HG02938 (cell line): ENCODE measurements around the gene C1orf167.

ENCODE experiments used
- ATAC-seq: cut with Tn5 transposase; IDR thresholded peaks from one replicate; pipeline ENCODE4 v1.9.1; 2021; ENCODE audit warnings: mild to moderate bottlenecking, moderate library complexity; ENCODE audit not compliant: unreplicated experiment

C1orf167 gene

GRCh38 chr1:11761988-11762406, at the start of gene C1orf167:
Gene C1orf167, plus strand, starts transcription at chr1:11762193. Its CDS starts 2,208 bp downstream, at chr1:11764401.
- no peak for ATAC-seq

DNA sequence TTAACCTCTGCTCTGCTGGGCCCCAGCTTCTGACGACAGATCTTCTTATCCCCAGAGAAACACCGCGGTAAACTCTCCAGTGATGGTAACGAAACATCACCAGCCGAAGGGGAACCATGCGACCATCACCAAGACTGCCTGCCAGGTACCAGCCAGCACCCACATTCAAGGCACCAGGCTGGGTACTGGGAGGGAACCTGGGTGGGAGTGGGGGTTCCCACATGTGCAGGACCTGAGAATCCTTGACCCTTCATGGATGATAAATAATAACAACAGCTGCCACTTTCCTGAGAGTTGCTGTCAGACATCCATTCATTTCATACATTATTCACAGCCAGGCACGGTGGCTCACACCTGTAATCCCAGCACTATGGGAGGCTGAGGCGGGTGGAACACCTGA, 49.7 kb upstream of the C1orf167 start:
- no peak for ATAC-seq

- no peak for ATAC-seq
Observed at GRCh38 chr1:11713095-11713494, 48.9 kb upstream of the C1orf167 start.

- no peak for ATAC-seq
Observed at GRCh38 chr1:11714831-11715575, 47.0 kb upstream of the C1orf167 start.

DNA sequence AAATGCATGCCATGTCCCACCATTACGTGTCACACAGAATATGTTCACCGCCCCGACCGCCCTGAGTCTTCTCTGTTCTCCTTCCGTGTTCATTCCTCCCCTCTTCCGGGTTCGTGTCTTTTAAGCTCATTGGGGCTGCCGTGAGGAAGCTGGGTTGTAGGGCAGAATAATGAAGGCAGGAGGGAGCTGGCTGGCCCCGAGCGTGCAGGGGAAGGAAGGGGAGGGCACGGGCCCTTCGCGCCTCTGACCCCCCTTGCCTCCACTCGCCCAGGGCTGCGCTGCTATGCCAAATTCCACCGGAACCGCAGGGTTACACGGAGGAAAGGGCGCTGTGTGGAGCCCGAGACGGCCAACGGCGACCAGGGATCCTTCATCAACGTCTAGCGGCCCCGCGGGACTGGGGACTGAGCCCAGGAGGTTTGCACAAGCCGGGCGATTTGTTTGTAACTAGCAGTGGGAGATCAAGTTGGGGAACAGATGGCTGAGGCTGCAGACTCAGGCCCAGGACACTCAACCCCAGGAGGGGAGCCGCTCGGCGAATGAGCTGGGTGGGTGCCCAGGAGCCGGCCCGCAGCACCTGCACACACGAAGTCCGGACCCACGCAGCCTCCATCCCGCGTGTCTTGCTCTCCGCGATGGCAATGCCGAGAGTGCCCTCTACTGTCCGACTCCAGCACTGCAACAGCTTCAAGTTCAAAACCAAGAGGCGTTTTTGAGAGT, 42.5 kb upstream of the C1orf167 start:
- no peak for ATAC-seq

GRCh38 chr1:11720033-11720376, 42.0 kb upstream of the C1orf167 start:
- no peak for ATAC-seq

DNA sequence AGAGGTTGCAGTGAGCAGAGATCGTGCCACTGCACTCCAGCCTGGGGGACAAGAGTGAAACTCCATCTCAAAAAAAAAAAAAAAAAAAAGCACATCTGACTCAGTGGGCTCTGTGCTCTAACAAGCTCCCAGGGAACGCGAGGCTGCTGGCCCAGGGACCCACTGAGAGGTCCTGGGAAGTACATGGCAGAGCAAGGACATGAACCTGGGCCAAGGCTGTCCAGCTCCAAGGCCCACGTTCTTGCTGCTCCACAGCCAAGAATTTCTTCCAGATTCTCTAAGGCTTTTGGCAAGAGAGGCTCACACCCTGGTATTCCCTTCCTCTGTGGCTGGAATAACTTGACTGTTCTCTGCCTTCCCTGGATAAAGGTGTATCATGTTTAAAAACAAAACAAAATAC, 41.5 kb upstream of the C1orf167 start:
- no peak for ATAC-seq

- no peak for ATAC-seq
Observed at GRCh38 chr1:11721311-11721710, 40.7 kb upstream of the C1orf167 start.

DNA sequence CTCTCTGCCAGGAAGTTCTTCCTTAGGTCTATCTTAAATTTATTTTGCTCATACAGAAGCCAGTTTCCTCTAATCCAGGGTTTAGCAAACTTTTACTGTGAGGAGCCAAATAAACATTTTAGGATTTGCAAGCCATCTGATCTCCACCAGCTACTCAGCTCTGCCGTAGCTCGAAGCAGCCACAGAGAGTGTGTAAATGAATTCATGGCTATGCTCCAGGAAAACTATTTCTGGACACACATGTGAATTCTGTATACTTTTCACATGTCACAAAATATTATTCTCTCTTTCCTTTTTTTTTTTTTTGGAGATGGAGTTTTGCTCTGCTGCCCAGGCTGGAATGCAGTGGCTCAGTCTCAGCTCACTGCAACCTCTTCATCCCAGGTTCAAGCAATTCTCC, 39.5 kb upstream of the C1orf167 start:
- ATAC-seq = no peak

GRCh38 chr1:11725616-11726015, 36.4 kb upstream of the C1orf167 start:
- ATAC-seq = no peak

DNA sequence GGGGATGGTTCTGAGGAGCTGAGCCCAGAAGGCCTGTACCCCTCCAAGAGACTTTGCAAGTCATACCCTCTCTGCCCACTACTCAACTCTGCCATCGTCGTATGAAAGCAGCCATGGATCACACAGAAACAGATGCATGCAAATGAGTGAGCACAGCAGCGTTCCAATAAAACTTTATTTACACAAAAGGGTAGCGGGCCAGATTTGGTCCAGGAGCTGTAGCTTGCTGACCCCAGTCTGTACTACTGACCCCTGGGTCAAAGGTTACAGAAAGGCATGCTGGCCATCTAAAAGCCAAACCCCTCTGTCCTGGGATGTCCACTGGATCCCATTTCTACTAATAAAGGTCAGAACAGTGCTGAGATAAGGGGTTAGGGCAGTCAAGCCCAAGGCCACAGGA, 34.9 kb upstream of the C1orf167 start:
- ATAC-seq = no peak

DNA sequence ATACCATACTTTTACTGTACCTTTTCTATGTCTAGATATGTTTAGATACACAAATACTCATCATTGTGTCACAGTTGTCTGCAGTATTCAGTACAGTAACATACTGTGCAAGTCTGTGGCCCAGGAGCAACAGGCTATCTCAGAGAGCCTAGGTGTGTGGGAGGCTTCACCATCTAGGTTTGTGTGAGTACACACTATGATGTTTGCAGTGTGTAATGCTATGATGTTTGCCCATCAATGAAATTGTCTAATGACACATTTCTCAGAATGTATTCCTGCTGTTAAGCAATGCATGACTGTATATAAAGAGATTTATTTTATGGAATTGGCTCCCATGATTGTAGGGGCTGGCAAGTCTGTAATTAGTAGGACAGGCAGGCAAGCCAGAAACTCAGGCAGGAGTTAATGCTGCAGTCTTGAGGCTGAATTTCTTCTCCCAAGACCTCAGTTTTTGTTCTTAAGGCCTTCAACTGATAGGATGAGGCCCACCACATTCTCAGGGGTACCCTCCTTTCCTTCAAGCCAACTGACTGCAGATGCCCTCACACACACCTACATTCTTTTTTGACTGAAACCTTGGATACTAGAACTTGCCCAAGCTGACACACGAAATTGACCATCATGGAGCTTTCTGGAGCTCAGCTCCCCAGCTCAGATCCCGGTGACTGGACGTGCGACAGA, 33.7 kb upstream of the C1orf167 start:
- no peak for ATAC-seq

- no peak for ATAC-seq
Observed at GRCh38 chr1:11729155-11729497, 32.9 kb upstream of the C1orf167 start.

DNA sequence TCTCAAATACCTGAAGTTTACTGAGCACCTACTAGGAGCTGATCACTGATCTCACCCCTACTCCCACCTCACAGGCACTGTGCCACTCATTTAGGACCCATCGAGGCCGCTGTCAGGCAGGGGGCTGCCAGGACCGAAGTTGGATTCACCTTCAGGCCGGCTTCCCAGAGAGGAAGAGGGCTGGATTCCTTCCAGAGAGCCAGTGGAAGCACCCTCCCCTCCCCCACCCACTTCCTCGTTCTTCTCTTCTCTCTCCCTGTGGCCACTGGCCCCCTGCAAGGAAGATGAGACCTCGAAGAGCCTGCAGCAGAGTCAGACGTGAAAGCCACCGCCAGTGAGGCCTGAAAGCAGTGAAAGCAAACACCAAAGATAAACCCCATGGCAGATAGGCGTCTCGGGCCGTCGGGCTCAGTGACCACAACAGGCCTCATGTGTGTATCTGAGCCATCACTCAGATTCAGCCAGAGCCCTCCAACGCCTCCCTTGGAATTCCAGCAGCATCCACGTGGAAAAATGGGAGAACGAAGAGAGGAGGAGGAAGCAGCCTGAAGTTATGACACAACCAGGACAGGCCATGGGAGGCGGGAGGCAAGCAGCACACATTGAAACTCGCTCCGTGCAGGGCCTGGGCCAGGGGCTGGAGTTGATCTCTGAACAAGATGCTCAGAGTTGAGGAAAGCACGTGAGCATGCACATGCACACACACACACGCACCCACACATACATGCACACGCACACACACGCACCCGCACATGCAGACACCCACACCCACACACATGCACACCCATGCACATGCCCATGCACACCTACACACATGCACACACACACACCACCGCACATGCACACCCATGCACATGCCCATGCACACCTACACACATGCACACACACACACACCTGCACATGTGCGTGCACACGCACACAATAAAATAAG, 32.2 kb upstream of the C1orf167 start:
- no peak for ATAC-seq

DNA sequence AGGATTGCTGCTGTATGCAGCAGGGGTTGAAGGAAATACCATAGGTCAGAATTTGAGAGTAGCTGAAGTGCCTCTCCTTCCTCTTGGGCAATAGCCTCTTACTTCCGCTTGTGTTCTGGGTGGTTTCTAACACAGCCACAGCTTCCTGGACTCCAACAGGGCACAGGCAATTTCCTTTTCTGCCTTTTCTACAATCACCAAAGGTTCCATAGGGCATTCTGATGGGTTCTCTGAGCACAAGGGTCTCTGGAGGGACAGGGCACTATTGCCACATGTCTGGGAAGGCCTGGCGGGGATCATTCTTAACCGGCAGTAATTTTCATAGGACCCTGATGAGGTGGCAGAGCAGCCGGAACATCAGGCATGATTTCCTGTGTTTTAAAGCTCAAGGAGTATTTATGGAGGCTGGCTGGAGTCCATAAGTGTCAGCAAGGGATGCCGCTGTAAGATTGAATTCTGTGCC, 31.5 kb upstream of the C1orf167 start:
- ATAC-seq = no peak

DNA sequence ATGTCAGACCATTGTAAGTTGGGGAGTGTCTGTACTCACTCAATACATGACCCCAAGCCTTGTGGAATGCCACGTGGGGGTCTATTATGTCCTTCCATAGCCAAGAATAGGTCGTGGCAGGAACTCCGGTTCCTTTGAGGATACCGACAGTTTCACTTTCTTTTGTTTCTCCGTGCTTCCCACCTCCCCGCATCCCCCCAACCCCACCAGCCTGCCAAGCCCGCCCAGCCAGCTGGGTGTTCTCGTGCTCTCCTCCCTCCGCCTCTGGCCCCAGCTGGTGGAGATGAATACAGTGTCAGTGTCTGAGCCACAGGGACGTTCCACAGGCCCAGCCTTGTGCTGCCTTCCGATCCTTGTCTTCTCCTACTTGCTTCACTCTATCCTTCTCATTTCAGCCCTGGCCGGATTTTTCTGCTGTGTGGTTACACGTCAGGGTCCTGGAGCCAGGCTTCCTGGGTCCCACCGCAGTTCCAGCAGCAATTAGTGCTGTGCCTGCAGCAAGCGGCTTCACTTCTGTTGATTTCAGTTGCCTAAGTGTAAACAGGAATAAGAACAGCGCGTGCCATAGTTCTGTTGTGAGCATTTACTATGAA, 30.2 kb upstream of the C1orf167 start:
- no peak for ATAC-seq

DNA sequence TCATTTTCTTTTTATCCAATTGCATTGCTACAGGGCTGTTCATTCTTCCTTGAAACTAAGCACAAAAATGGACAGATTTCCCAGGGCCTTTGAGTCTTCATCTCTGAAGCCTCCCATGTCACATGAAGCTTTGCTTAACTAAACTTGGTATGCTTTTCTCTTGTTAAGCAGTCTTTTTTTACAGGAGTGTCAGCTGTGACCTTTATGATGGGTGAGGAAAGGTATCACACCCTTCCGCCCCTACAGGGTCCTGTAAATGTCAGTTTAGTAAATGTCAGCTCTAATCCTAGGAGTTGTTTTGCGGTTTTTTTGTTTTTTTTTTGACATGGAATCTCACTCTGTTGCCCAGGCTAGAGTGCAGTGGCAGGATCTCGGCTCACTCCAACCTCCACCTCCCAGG, 28.7 kb upstream of the C1orf167 start:
- no peak for ATAC-seq

GRCh38 chr1:11735531-11735853, 26.5 kb upstream of the C1orf167 start:
- peak; percentile 16 for ATAC-seq

GRCh38 chr1:11735854-11736745, 25.9 kb upstream of the C1orf167 start, which contains the start of gene AGTRAP:
Gene AGTRAP, plus strand, starts transcription at chr1:11736136. Its CDS starts 73 bp downstream, at chr1:11736209.
- ATAC-seq = peak; percentile 65
